ENCODE measurements around the gene CADM4. TPM values are rescaled to one million over a fixed set of nuclear protein-coding genes. Genes with fewer than 3 reads are reported as not detected.

Gene CADM4
- total and polyA plus RNA-seq, 9 of the 15 experiments (the other 6 are each of a cell fraction or from before 2014, with no cell fraction given): 0.03 to 4.6 (median 1.3) TPM

DNA sequence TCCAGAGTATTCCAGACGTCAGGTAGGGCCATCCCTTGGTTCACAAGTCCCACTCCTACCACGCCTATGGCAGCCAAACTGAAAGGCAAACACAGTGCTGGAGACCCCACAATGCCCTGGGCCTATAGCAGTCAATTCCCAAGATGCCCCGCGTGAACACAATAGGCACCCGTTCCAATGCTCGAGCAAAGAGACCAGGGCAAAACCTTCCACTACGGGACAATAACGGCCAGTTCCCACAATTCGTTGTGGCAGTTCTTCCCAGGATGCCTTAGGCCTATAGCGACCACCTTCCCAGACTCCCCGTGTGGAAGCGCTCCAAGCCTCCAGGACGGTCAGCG is 20.8 kb downstream of the CADM4 start (continued):
- TF ChIP-seq ID3 (CRISPR knock-in tag; IDR thresholded peaks at IDR 0.05) (no peak), ID3 (tag; IDR thresholded peaks at IDR 0.05) (no peak), ZBTB5 (IDR thresholded peaks at IDR 0.05) (no peak), ZNF592 (IDR thresholded peaks at IDR 0.05) (peak; percentile 96; the same call in 1 of the 2 replicates), ESRRA (IDR thresholded peaks at IDR 0.05; ENCODE audit: borderline replicate concordance, low read depth) (no peak), ILK (tag; IDR thresholded peaks at IDR 0.05; ENCODE audit: borderline replicate concordance, low read depth) (no peak), HMBOX1 (IDR thresholded peaks at IDR 0.05) (no peak), POLR2AphosphoS5 (IDR thresholded peaks at IDR 0.05; ENCODE audit: control insufficient read depth, insufficient read depth, low read depth, low read length) (peak; percentile 16; the same call in 1 of the 2 replicates), HDGF (IDR thresholded peaks at IDR 0.05) (peak; percentile 67; the same call in 1 of the 2 replicates), ZC3H8 (IDR thresholded peaks at IDR 0.05) (no peak), CAMTA2 (CRISPR knock-in tag; conservative IDR thresholded peaks at IDR 0.05) (no peak), NFXL1 (CRISPR knock-in tag; IDR thresholded peaks at IDR 0.05) (peak; percentile 27; the same call in 1 of the 2 replicates), JUND (IDR thresholded peaks at IDR 0.05; ENCODE audit: borderline replicate concordance, low read depth, low read length) (no peak), JUND (tag; IDR thresholded peaks at IDR 0.05; ENCODE audit: borderline replicate concordance, low read depth, low read length) (0 out of 3 replicates have a peak, but pooled peaks have one; percentile 6), ATF1 (CRISPR knock-in tag; IDR thresholded peaks at IDR 0.05) (no peak), ATF1 (tag; IDR thresholded peaks at IDR 0.05) (no peak), SMARCA4 (IDR thresholded peaks at IDR 0.05) (peak; percentile 34; the same call in 1 of the 2 replicates), FOXJ2 (tag; IDR thresholded peaks at IDR 0.05) (no peak), KHSRP (IDR thresholded peaks at IDR 0.05) (no peak), ZNF197 (CRISPR knock-in tag; IDR thresholded peaks at IDR 0.05; ENCODE audit: low read depth) (no peak)
- TF ChIP-seq, protein P1, sequence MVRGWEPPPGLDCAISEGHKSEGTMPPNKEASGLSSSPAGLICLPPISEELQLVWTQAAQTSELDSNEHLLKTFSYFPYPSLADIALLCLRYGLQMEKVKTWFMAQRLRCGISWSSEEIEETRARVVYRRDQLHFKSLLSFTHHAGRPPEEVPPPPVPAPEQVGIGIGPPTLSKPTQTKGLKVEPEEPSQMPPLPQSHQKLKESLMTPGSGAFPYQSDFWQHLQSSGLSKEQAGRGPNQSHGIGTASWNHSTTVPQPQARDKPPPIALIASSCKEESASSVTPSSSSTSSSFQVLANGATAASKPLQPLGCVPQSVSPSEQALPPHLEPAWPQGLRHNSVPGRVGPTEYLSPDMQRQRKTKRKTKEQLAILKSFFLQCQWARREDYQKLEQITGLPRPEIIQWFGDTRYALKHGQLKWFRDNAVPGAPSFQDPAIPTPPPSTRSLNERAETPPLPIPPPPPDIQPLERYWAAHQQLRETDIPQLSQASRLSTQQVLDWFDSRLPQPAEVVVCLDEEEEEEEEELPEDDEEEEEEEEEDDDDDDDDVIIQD (CRISPR knock-in tag; IDR thresholded peaks at IDR 0.05): no peak
